Type B pancreatic cell (in vitro differentiated cells): ENCODE results near the gene DDAH1. TPM values are rescaled to one million over a fixed set of nuclear protein-coding genes. Genes with fewer than 3 reads are reported as not detected.

Source experiments
- DNase-seq: peaks from one replicate; pipeline ENCODE4 v3.0.0; 2021; ENCODE audit warnings: mixed read lengths; ENCODE audit not compliant: unreplicated experiment; ENCODE audit errors: extremely low spot score
- H3K27ac Mint-ChIP-seq: 2 replicates; pipeline ENCODE4 v1.8.0; 2021; ENCODE audit warnings: mild to moderate bottlenecking, mixed read lengths
- H3K27me3 Mint-ChIP-seq: 2 replicates; pipeline ENCODE4 v1.8.0; 2021; ENCODE audit warnings: mixed read lengths
- H3K36me3 Mint-ChIP-seq: 2 replicates; pipeline ENCODE4 v1.8.0; 2021; ENCODE audit warnings: mixed read lengths
- H3K4me1 Mint-ChIP-seq: one replicate; pipeline ENCODE4 v1.8.0; 2021; ENCODE audit warnings: mixed read lengths; ENCODE audit not compliant: unreplicated experiment
- H3K4me3 Mint-ChIP-seq: 2 replicates; pipeline ENCODE4 v1.8.0; 2021; ENCODE audit warnings: mild to moderate bottlenecking, mixed read lengths
- H3K9me3 Mint-ChIP-seq: 2 replicates; pipeline ENCODE4 v1.8.0; 2021; ENCODE audit warnings: mixed read lengths
- CTCF ChIP-seq: fragments of 200-600 bp; sonication (generic); conservative IDR thresholded peaks from 2 replicates; pipeline ENCODE4 v1.5.0; 2021; ENCODE audit warnings: antibody characterized with exemption, mild to moderate bottlenecking
- total RNA-seq: library from RNA; stranded (reverse); gene quantifications from 2 replicates; pipeline ENCODE4 v1.2.1, GENCODE V29; 2021; ENCODE audit warnings: low replicate concordance

Gene DDAH1
- total RNA-seq, 1 donor from 2014 or later = 28.6 TPM

GRCh38 chr1:85440612-85441011, 24.3 kb downstream of the DDAH1 start:
- H3K27ac Mint-ChIP-seq = no peak overlapping the region
- TF ChIP-seq CTCF = no peak
- H3K36me3 Mint-ChIP-seq = peaks cover 4% of the 10 kb centered on the region
- H3K4me3 Mint-ChIP-seq = no peak overlapping the region
- no peaks in the 10 kb centered on the region for H3K27me3 Mint-ChIP-seq
- H3K4me1 Mint-ChIP-seq = peaks cover 8% of the 10 kb centered on the region
- no peaks in the 10 kb centered on the region for H3K9me3 Mint-ChIP-seq
- no peak for DNase-seq

GRCh38 chr1:85438353-85438752, 26.6 kb downstream of the DDAH1 start:
- Mint-ChIP-seq H3K27ac (no peak overlapping the region), H3K9me3 (no peaks in the 10 kb centered on the region), H3K4me1 (peaks cover 8% of the 10 kb centered on the region), H3K27me3 (no peaks in the 10 kb centered on the region), H3K36me3 (no peaks in the 10 kb centered on the region), H3K4me3 (no peak overlapping the region)
- no peak for DNase-seq
- TF ChIP-seq CTCF = no peak

- no peak for DNase-seq
- Mint-ChIP-seq H3K27me3 (no peaks in the 10 kb centered on the region), H3K36me3 (no peaks in the 10 kb centered on the region), H3K4me1 (peaks cover 8% of the 10 kb centered on the region), H3K4me3 (no peak overlapping the region), H3K9me3 (no peaks in the 10 kb centered on the region), H3K27ac (no peak overlapping the region)
- TF ChIP-seq CTCF = no peak
Measured at GRCh38 chr1:85437139-85437538, 27.8 kb downstream of the DDAH1 start.

GRCh38 chr1:85433096-85433495, 31.9 kb downstream of the DDAH1 start:
- no peaks in the 10 kb centered on the region for H3K4me1 Mint-ChIP-seq
- no peak overlapping the region for H3K27ac Mint-ChIP-seq
- no peak for DNase-seq
- no peaks in the 10 kb centered on the region for H3K9me3 Mint-ChIP-seq
- H3K36me3 Mint-ChIP-seq = no peaks in the 10 kb centered on the region
- H3K4me3 Mint-ChIP-seq = no peak overlapping the region
- H3K27me3 Mint-ChIP-seq = no peaks in the 10 kb centered on the region
- TF ChIP-seq CTCF = no peak

GRCh38 chr1:85428471-85429089, 36.4 kb downstream of the DDAH1 start:
- H3K4me3 Mint-ChIP-seq = no peak overlapping the region
- no peaks in the 10 kb centered on the region for H3K4me1 Mint-ChIP-seq
- H3K27ac Mint-ChIP-seq = no peak overlapping the region
- H3K27me3 Mint-ChIP-seq = no peaks in the 10 kb centered on the region
- no peaks in the 10 kb centered on the region for H3K36me3 Mint-ChIP-seq
- TF ChIP-seq CTCF = no peak
- no peak for DNase-seq
- H3K9me3 Mint-ChIP-seq = no peaks in the 10 kb centered on the region

- no peak for TF ChIP-seq CTCF
- H3K4me1 Mint-ChIP-seq = no peaks in the 10 kb centered on the region
- no peaks in the 10 kb centered on the region for H3K36me3 Mint-ChIP-seq
- H3K4me3 Mint-ChIP-seq = no peak overlapping the region
- DNase-seq = no peak
- no peaks in the 10 kb centered on the region for H3K9me3 Mint-ChIP-seq
- H3K27ac Mint-ChIP-seq = no peak overlapping the region
- H3K27me3 Mint-ChIP-seq = no peaks in the 10 kb centered on the region
Measured at GRCh38 chr1:85427849-85428248, 37.1 kb downstream of the DDAH1 start.
